H1 (cell line): ENCODE results near the gene CELSR1. TPM values are rescaled to one million over a fixed set of nuclear protein-coding genes. Genes with fewer than 3 reads are reported as not detected.

Experiments used
- CTCF ChIA-PET: fragments of 300-600 bp; sonication (Branson Sonifier 250); formaldehyde crosslinking; loops from one replicate; lab custom pipeline; 2021; ENCODE audit not compliant: partially characterized antibody; lab: Charles Lee
- POLR2A ChIA-PET: fragments of 300-600 bp; sonication (Branson Sonifier 250); formaldehyde crosslinking; loops from one replicate; lab custom pipeline; 2021; ENCODE audit warnings: inconsistent platforms; ENCODE audit not compliant: partially characterized antibody; lab: Charles Lee
- DNase-seq, 2 experiments: peaks; one replicate each; pipeline versions ENCODE4 v3.0.0 to v3.0.0-alpha.2; 2010 to 2022; ENCODE audit warnings: low spot score in 2 of 2, low read depth in 1 of 2, mixed read lengths in 1 of 2
- FAIRE-seq: peaks from 2 replicates; lab custom pipeline; 2011; peaks lifted over from hg19 to GRCh38; lab: Jason Lieb, UNC
- H2AFZ ChIP-seq: 2 replicates; pipeline ENCODE4 v1.8.1; 2012; ENCODE audit warnings: low read length, inconsistent platforms
- H2AK5ac ChIP-seq: 2 replicates; pipeline ENCODE4 v1.6.1; 2013; ENCODE audit warnings: low read depth, low read length
- H2BK120ac ChIP-seq: replicated peaks from 2 replicates; pipeline ENCODE3; 2013; ENCODE audit warnings: low read depth, low read length, inconsistent platforms
- H2BK12ac ChIP-seq: 2 replicates; pipeline ENCODE4 v1.6.1; 2013; ENCODE audit warnings: low read depth, low read length
- H2BK15ac ChIP-seq: 2 replicates; pipeline ENCODE4 v1.6.1; 2013; ENCODE audit warnings: low read length
- H2BK20ac ChIP-seq: 2 replicates; pipeline ENCODE4 v1.6.1; 2013; ENCODE audit warnings: low read length
- H2BK5ac ChIP-seq: 2 replicates; pipeline ENCODE4 v1.6.1; 2013; ENCODE audit warnings: low read depth, low read length
- H3K14ac ChIP-seq: 2 replicates; pipeline ENCODE4 v1.6.1; 2013; ENCODE audit warnings: inconsistent platforms; ENCODE audit not compliant: insufficient read length
- H3K18ac ChIP-seq: 2 replicates; pipeline ENCODE4 v1.6.1; 2013; ENCODE audit warnings: low read length; ENCODE audit errors: extremely low read depth
- H3K23ac ChIP-seq: 2 replicates; pipeline ENCODE4 v1.6.1; 2013; ENCODE audit warnings: inconsistent platforms; ENCODE audit not compliant: insufficient read length
- H3K23me2 ChIP-seq: 2 replicates; pipeline ENCODE4 v1.6.1; 2013; ENCODE audit warnings: low read depth, low read length
- H3K27ac ChIP-seq: 2 replicates; pipeline ENCODE4 v1.6.1; 2011; ENCODE audit warnings: low read depth, low read length, inconsistent platforms
- H3K27me3 ChIP-seq, 4 experiments: replicated peaks in 1 of 4; 1 replicate in 1 of 4; 2 replicates in 3 of 4; pipeline versions ENCODE4 v1.6.1 to v1.8.1; 2011 to 2013; ENCODE audit warnings: low read length in 3 of 4, mild to moderate bottlenecking in 3 of 4, inconsistent platforms in 2 of 4, mixed read lengths in 2 of 4, moderate library complexity in 1 of 4; ENCODE audit not compliant: control insufficient read depth in 3 of 4, insufficient read depth in 3 of 4; ENCODE audit errors: extremely low read depth in 1 of 4
- H3K36me3 ChIP-seq, 4 experiments: 2 replicates each; pipeline versions ENCODE4 v1.6.1 to v1.8.1; 2011 to 2013; ENCODE audit warnings: mild to moderate bottlenecking in 4 of 4, low read length in 3 of 4, moderate library complexity in 2 of 4, control low read depth in 1 of 4, inconsistent platforms in 1 of 4; ENCODE audit not compliant: insufficient read depth in 4 of 4, control insufficient read depth in 2 of 4
- H3K4ac ChIP-seq: replicated peaks from 2 replicates; pipeline ENCODE3; 2013; ENCODE audit warnings: low read length, low read depth, mixed read lengths, inconsistent platforms; ENCODE audit not compliant: insufficient read length
- H3K4me1 ChIP-seq, 4 experiments: replicated peaks in 1 of 4; 1 replicate in 1 of 4; 2 replicates in 3 of 4; pipeline versions ENCODE4 v1.6.1 to v1.8.1; 2011 to 2013; ENCODE audit warnings: low read length in 3 of 4, inconsistent platforms in 2 of 4, mixed read lengths in 1 of 4; ENCODE audit not compliant: insufficient read depth in 4 of 4, control insufficient read depth in 3 of 4
- H3K4me2 ChIP-seq, 2 experiments: 2 replicates each; pipeline versions ENCODE4 v1.6.1 to v1.8.1; 2011 to 2013; ENCODE audit warnings: low read depth in 2 of 2, low read length in 2 of 2, control low read depth in 1 of 2, inconsistent platforms in 1 of 2, mild to moderate bottlenecking in 1 of 2; ENCODE audit not compliant: insufficient read depth in 1 of 2
- H3K4me3 ChIP-seq, 4 experiments: fragments of 200-600, 300-600 bp in 1 of 4; sonication (generic), shearing (Covaris generic), sonication (Bioruptor Twin) in 1 of 4; 2 replicates each; pipeline versions ENCODE4 v1.5.1 to v1.8.1; 2011 to 2016; ENCODE audit warnings: low read length in 4 of 4, low read depth in 3 of 4, control low read depth in 2 of 4, inconsistent platforms in 2 of 4, mild to moderate bottlenecking in 2 of 4, mixed read lengths in 1 of 4, moderate library complexity in 1 of 4; ENCODE audit not compliant: insufficient read depth in 2 of 4; ENCODE audit errors: extremely low read depth in 1 of 4
- H3K56ac ChIP-seq: replicated peaks from 2 replicates; pipeline ENCODE3; 2013; ENCODE audit warnings: low read depth, mild to moderate bottlenecking, mixed read lengths, low read length, inconsistent platforms; ENCODE audit not compliant: insufficient read length
- H3K79me1 ChIP-seq: 2 replicates; pipeline ENCODE4 v1.6.1; 2013; ENCODE audit warnings: low read depth, low read length, control low read depth
- H3K79me2 ChIP-seq, 2 experiments: 2 replicates each; pipeline versions ENCODE4 v1.6.1 to v1.8.1; 2012 to 2013; ENCODE audit warnings: low read length in 2 of 2, mild to moderate bottlenecking in 2 of 2, inconsistent platforms in 1 of 2; ENCODE audit not compliant: insufficient read depth in 2 of 2, control insufficient read depth in 1 of 2
- H3K9ac ChIP-seq, 4 experiments: replicated peaks in 1 of 4; 1 replicate in 1 of 4; 2 replicates in 3 of 4; pipeline versions ENCODE4 v1.6.1 to v1.8.1; 2011 to 2013; ENCODE audit warnings: low read depth in 3 of 4, low read length in 3 of 4, control low read depth in 2 of 4, mild to moderate bottlenecking in 2 of 4, moderate library complexity in 2 of 4, inconsistent platforms in 1 of 4; ENCODE audit errors: extremely low read depth in 1 of 4
- H3K9me3 ChIP-seq, 2 experiments: 2 replicates each; pipeline versions ENCODE4 v1.6.1 to v1.8.1; 2012 to 2013; ENCODE audit warnings: mild to moderate bottlenecking in 2 of 2, moderate library complexity in 2 of 2, control low read depth in 1 of 2, inconsistent platforms in 1 of 2, low read depth in 1 of 2, low read length in 1 of 2, mixed read lengths in 1 of 2; ENCODE audit not compliant: insufficient read depth in 2 of 2
- H4K20me1 ChIP-seq, 2 experiments: replicated peaks in 1 of 2; 2 replicates each; pipeline versions ENCODE3 to v1.8.1; 2011 to 2013; ENCODE audit warnings: inconsistent platforms in 2 of 2, low read length in 2 of 2, mild to moderate bottlenecking in 1 of 2; ENCODE audit not compliant: insufficient read depth in 2 of 2, control insufficient read depth in 1 of 2
- H4K5ac ChIP-seq: 2 replicates; pipeline ENCODE4 v1.6.1; 2013; ENCODE audit warnings: low read length, low read depth, mixed read lengths, inconsistent platforms; ENCODE audit not compliant: insufficient read length
- H4K8ac ChIP-seq: 2 replicates; pipeline ENCODE4 v1.8.0; 2013; ENCODE audit warnings: mild to moderate bottlenecking, moderate library complexity, low read length, inconsistent platforms; ENCODE audit not compliant: insufficient read depth; ENCODE audit errors: extremely low read depth
- H4K91ac ChIP-seq: replicated peaks from 2 replicates; pipeline ENCODE3; 2013; ENCODE audit warnings: low read length, mixed read lengths, inconsistent platforms; ENCODE audit not compliant: insufficient read length
- CREB1 ChIP-seq: IDR thresholded peaks from 2 replicates; pipeline ENCODE4 v1.6.1; 2012; ENCODE audit warnings: inconsistent platforms
- KDM1A ChIP-seq: fragments of 200-600, 300-600 bp; sonication (generic); IDR thresholded peaks from 2 replicates; pipeline ENCODE4 v1.7.1; 2016; ENCODE audit warnings: mild to moderate bottlenecking, low read length, borderline replicate concordance
- KDM5A ChIP-seq: fragments of 200-600 bp; IDR thresholded peaks from 2 replicates; pipeline ENCODE4 v1.7.1; 2012; ENCODE audit warnings: mild to moderate bottlenecking, low read length, inconsistent platforms, mixed read lengths
- RNF2 ChIP-seq: fragments of 200-900, 300-1000 bp; sonication (generic); IDR thresholded peaks from 2 replicates; pipeline ENCODE4 v1.7.1; 2016; ENCODE audit warnings: borderline replicate concordance, low read depth, mild to moderate bottlenecking, antibody characterized with exemption, low read length; ENCODE audit not compliant: poor library complexity, severe bottlenecking; ENCODE audit errors: missing control alignments
- TCF12 ChIP-seq: IDR thresholded peaks from 2 replicates; pipeline ENCODE4 v1.6.1; 2011; ENCODE audit warnings: low read depth, mild to moderate bottlenecking, low read length
- ZNF274 ChIP-seq: IDR thresholded peaks from 2 replicates; pipeline ENCODE4 v1.7.0; 2012; ENCODE audit warnings: low read length, borderline replicate concordance; ENCODE audit errors: extremely low read depth
- WGBS, 2 experiments: shearing (Covaris generic) in 1 of 2; methylation state at CpG; one replicate each; pipeline versions ENCODE4 v1.1.6 to v1.1.7; 2013 to 2015; ENCODE audit warnings: low lambda C conversion rate in 2 of 2, mixed read lengths in 2 of 2, inconsistent platforms in 1 of 2, low coverage in 1 of 2, missing lambda C conversion rate in 1 of 2; ENCODE audit not compliant: insufficient replicate concordance in 2 of 2, insufficient coverage in 1 of 2, insufficient read length in 1 of 2; ENCODE audit errors: extremely low coverage in 1 of 2, missing lambda C conversion rate in 1 of 2; 5-methylcytosine and 5-hydroxymethylcytosine counted together
- polyA plus RNA-seq, 7 experiments: library from polyadenylated mRNA; depleted of rRNA in 3 of 7; stranded (reverse) in 5 of 7; unstranded in 2 of 7; fragments of >200 nt in 5 of 7; fragments of 200-250 nt in 2 of 7; gene quantifications; 1 replicate in 5 of 7; 2 replicates in 1 of 7; 4 replicates in 1 of 7; pipeline versions ENCODE4 v1.2.1 to v1.2.3, GENCODE V29; 2011 to 2013; ENCODE audit warnings: missing spikeins in 2 of 7, mixed read lengths in 2 of 7
- total RNA-seq: library from RNA; stranded (reverse); fragmentation: NEBNext Ultra II Directional; extraction: Animal tissue kit (Norgen Biotek cat#: 25700); gene quantifications from 2 replicates; pipeline ENCODE4 v1.2.1, GENCODE V29; 2021
- TF ChIP-seq, protein P1 (sequence below): IDR thresholded peaks from 2 replicates; pipeline ENCODE4 v1.6.1; 2012; ENCODE audit warnings: inconsistent platforms

Gene CELSR1
- total and polyA plus RNA-seq, 2 of the 8 experiments (the other 6 are each of a cell fraction or from before 2014, with no cell fraction given), result 9.0 to 12.4 TPM

DNA sequence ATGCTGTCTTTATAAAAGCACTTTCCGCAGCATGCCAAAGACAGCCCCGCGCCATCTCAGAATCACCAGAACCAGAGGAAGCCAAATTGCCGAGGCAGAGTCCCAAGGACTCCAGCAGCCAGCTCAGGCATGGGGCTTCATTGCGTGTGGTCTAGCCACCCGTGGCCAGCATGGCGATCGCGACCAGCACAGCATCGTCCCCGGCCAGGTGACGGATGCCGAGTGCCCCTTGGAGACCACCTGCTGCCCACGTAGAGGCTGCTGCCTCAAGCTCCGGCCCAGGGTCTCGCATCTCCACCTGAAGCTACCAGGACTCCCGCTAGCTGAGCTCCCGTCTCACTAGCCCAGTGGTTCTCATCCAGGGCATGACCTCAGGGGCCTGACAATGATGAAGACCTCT lies 109.2 kb downstream of the CELSR1 start:
- Histone ChIP-seq H4K8ac (no peak overlapping the region), H3K23me2 (no peaks in the 10 kb centered on the region), H3K27me3 (no peaks in the 10 kb centered on the region), H2AFZ (no peak overlapping the region), H3K4me2 (no peak overlapping the region), H3K14ac (no peak overlapping the region), H3K4me1 (no peaks in the 10 kb centered on the region), H3K79me2 (no peaks in the 10 kb centered on the region), H2BK5ac (no peak overlapping the region), H4K91ac (no peak overlapping the region), H3K4me3 (no peak overlapping the region), H3K56ac (no peak overlapping the region), H2BK15ac (no peak overlapping the region), H3K4ac (no peak overlapping the region), H3K9me3 (no peaks in the 10 kb centered on the region), H2BK120ac (no peak overlapping the region), H2AK5ac (no peak overlapping the region), H3K36me3 (no peaks in the 10 kb centered on the region), H2BK20ac (no peak overlapping the region), H2BK12ac (no peak overlapping the region), H4K20me1 (peaks cover 0 to 1% of the 10 kb centered on the region in 2 experiments), H3K27ac (no peak overlapping the region), H3K18ac (no peak overlapping the region), H3K9ac (no peak overlapping the region), H3K79me1 (no peaks in the 10 kb centered on the region), H3K23ac (no peak overlapping the region), H4K5ac (no peak overlapping the region)
- 98% methylated on average over 18 of the region's 18 CpGs; no CpG with 5 or more reads in 1 of the 2 experiments for WGBS, 2 experiments
- DNase-seq (no peak), FAIRE-seq (no peak)
- TF ChIP-seq, protein P1, sequence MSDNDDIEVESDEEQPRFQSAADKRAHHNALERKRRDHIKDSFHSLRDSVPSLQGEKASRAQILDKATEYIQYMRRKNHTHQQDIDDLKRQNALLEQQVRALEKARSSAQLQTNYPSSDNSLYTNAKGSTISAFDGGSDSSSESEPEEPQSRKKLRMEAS, result no peak
- TF ChIP-seq ZNF274 (no peak), RNF2 (no peak), KDM5A (no peak), CREB1 (no peak), TCF12 (no peak), KDM1A (no peak)
- CTCF ChIA-PET, result interaction anchor here (0.9 to 1.2 kb wide), 3 partner anchors 10 to 106 kb away, joined by 3 read pairs; no protein-coding TSS in a partner anchor
- POLR2A ChIA-PET, result no interaction called here
